H1 (cell line): ENCODE measurements around the gene SMIM35. TPM values are rescaled to one million over a fixed set of nuclear protein-coding genes. Genes with fewer than 3 reads are reported as not detected.

Experiments used
- CTCF ChIA-PET: fragments of 300-600 bp; sonication (Branson Sonifier 250); formaldehyde crosslinking; loops from one replicate; lab custom pipeline; 2021; ENCODE audit not compliant: partially characterized antibody; lab: Charles Lee
- POLR2A ChIA-PET: fragments of 300-600 bp; sonication (Branson Sonifier 250); formaldehyde crosslinking; loops from one replicate; lab custom pipeline; 2021; ENCODE audit warnings: inconsistent platforms; ENCODE audit not compliant: partially characterized antibody; lab: Charles Lee
- DNase-seq, 2 experiments: peaks; one replicate each; pipeline versions ENCODE4 v3.0.0 to v3.0.0-alpha.2; 2010 to 2022; ENCODE audit warnings: low spot score in 2 of 2, low read depth in 1 of 2, mixed read lengths in 1 of 2
- FAIRE-seq: peaks from 2 replicates; lab custom pipeline; 2011; peaks lifted over from hg19 to GRCh38; lab: Jason Lieb, UNC
- H2AFZ ChIP-seq: 2 replicates; pipeline ENCODE4 v1.8.1; 2012; ENCODE audit warnings: low read length, inconsistent platforms
- H2AK5ac ChIP-seq: 2 replicates; pipeline ENCODE4 v1.6.1; 2013; ENCODE audit warnings: low read depth, low read length
- H2BK120ac ChIP-seq: replicated peaks from 2 replicates; pipeline ENCODE3; 2013; ENCODE audit warnings: low read depth, low read length, inconsistent platforms
- H2BK12ac ChIP-seq: 2 replicates; pipeline ENCODE4 v1.6.1; 2013; ENCODE audit warnings: low read depth, low read length
- H2BK15ac ChIP-seq: 2 replicates; pipeline ENCODE4 v1.6.1; 2013; ENCODE audit warnings: low read length
- H2BK20ac ChIP-seq: 2 replicates; pipeline ENCODE4 v1.6.1; 2013; ENCODE audit warnings: low read length
- H2BK5ac ChIP-seq: 2 replicates; pipeline ENCODE4 v1.6.1; 2013; ENCODE audit warnings: low read depth, low read length
- H3K14ac ChIP-seq: 2 replicates; pipeline ENCODE4 v1.6.1; 2013; ENCODE audit warnings: inconsistent platforms; ENCODE audit not compliant: insufficient read length
- H3K18ac ChIP-seq: 2 replicates; pipeline ENCODE4 v1.6.1; 2013; ENCODE audit warnings: low read length; ENCODE audit errors: extremely low read depth
- H3K23ac ChIP-seq: 2 replicates; pipeline ENCODE4 v1.6.1; 2013; ENCODE audit warnings: inconsistent platforms; ENCODE audit not compliant: insufficient read length
- H3K23me2 ChIP-seq: 2 replicates; pipeline ENCODE4 v1.6.1; 2013; ENCODE audit warnings: low read depth, low read length
- H3K27ac ChIP-seq: 2 replicates; pipeline ENCODE4 v1.6.1; 2011; ENCODE audit warnings: low read depth, low read length, inconsistent platforms
- H3K27me3 ChIP-seq, 4 experiments: replicated peaks in 1 of 4; 1 replicate in 1 of 4; 2 replicates in 3 of 4; pipeline versions ENCODE4 v1.6.1 to v1.8.1; 2011 to 2013; ENCODE audit warnings: low read length in 3 of 4, mild to moderate bottlenecking in 3 of 4, inconsistent platforms in 2 of 4, mixed read lengths in 2 of 4, moderate library complexity in 1 of 4; ENCODE audit not compliant: control insufficient read depth in 3 of 4, insufficient read depth in 3 of 4; ENCODE audit errors: extremely low read depth in 1 of 4
- H3K36me3 ChIP-seq, 4 experiments: 2 replicates each; pipeline versions ENCODE4 v1.6.1 to v1.8.1; 2011 to 2013; ENCODE audit warnings: mild to moderate bottlenecking in 4 of 4, low read length in 3 of 4, moderate library complexity in 2 of 4, control low read depth in 1 of 4, inconsistent platforms in 1 of 4; ENCODE audit not compliant: insufficient read depth in 4 of 4, control insufficient read depth in 2 of 4
- H3K4ac ChIP-seq: replicated peaks from 2 replicates; pipeline ENCODE3; 2013; ENCODE audit warnings: low read length, low read depth, mixed read lengths, inconsistent platforms; ENCODE audit not compliant: insufficient read length
- H3K4me1 ChIP-seq, 4 experiments: replicated peaks in 1 of 4; 1 replicate in 1 of 4; 2 replicates in 3 of 4; pipeline versions ENCODE4 v1.6.1 to v1.8.1; 2011 to 2013; ENCODE audit warnings: low read length in 3 of 4, inconsistent platforms in 2 of 4, mixed read lengths in 1 of 4; ENCODE audit not compliant: insufficient read depth in 4 of 4, control insufficient read depth in 3 of 4
- H3K4me2 ChIP-seq, 2 experiments: 2 replicates each; pipeline versions ENCODE4 v1.6.1 to v1.8.1; 2011 to 2013; ENCODE audit warnings: low read depth in 2 of 2, low read length in 2 of 2, control low read depth in 1 of 2, inconsistent platforms in 1 of 2, mild to moderate bottlenecking in 1 of 2; ENCODE audit not compliant: insufficient read depth in 1 of 2
- H3K4me3 ChIP-seq, 4 experiments: fragments of 200-600, 300-600 bp in 1 of 4; sonication (generic), shearing (Covaris generic), sonication (Bioruptor Twin) in 1 of 4; 2 replicates each; pipeline versions ENCODE4 v1.5.1 to v1.8.1; 2011 to 2016; ENCODE audit warnings: low read length in 4 of 4, low read depth in 3 of 4, control low read depth in 2 of 4, inconsistent platforms in 2 of 4, mild to moderate bottlenecking in 2 of 4, mixed read lengths in 1 of 4, moderate library complexity in 1 of 4; ENCODE audit not compliant: insufficient read depth in 2 of 4; ENCODE audit errors: extremely low read depth in 1 of 4
- H3K56ac ChIP-seq: replicated peaks from 2 replicates; pipeline ENCODE3; 2013; ENCODE audit warnings: low read depth, mild to moderate bottlenecking, mixed read lengths, low read length, inconsistent platforms; ENCODE audit not compliant: insufficient read length
- H3K79me1 ChIP-seq: 2 replicates; pipeline ENCODE4 v1.6.1; 2013; ENCODE audit warnings: low read depth, low read length, control low read depth
- H3K79me2 ChIP-seq, 2 experiments: 2 replicates each; pipeline versions ENCODE4 v1.6.1 to v1.8.1; 2012 to 2013; ENCODE audit warnings: low read length in 2 of 2, mild to moderate bottlenecking in 2 of 2, inconsistent platforms in 1 of 2; ENCODE audit not compliant: insufficient read depth in 2 of 2, control insufficient read depth in 1 of 2
- H3K9ac ChIP-seq, 4 experiments: replicated peaks in 1 of 4; 1 replicate in 1 of 4; 2 replicates in 3 of 4; pipeline versions ENCODE4 v1.6.1 to v1.8.1; 2011 to 2013; ENCODE audit warnings: low read depth in 3 of 4, low read length in 3 of 4, control low read depth in 2 of 4, mild to moderate bottlenecking in 2 of 4, moderate library complexity in 2 of 4, inconsistent platforms in 1 of 4; ENCODE audit errors: extremely low read depth in 1 of 4
- H3K9me3 ChIP-seq, 2 experiments: 2 replicates each; pipeline versions ENCODE4 v1.6.1 to v1.8.1; 2012 to 2013; ENCODE audit warnings: mild to moderate bottlenecking in 2 of 2, moderate library complexity in 2 of 2, control low read depth in 1 of 2, inconsistent platforms in 1 of 2, low read depth in 1 of 2, low read length in 1 of 2, mixed read lengths in 1 of 2; ENCODE audit not compliant: insufficient read depth in 2 of 2
- H4K20me1 ChIP-seq, 2 experiments: replicated peaks in 1 of 2; 2 replicates each; pipeline versions ENCODE3 to v1.8.1; 2011 to 2013; ENCODE audit warnings: inconsistent platforms in 2 of 2, low read length in 2 of 2, mild to moderate bottlenecking in 1 of 2; ENCODE audit not compliant: insufficient read depth in 2 of 2, control insufficient read depth in 1 of 2
- H4K5ac ChIP-seq: 2 replicates; pipeline ENCODE4 v1.6.1; 2013; ENCODE audit warnings: low read length, low read depth, mixed read lengths, inconsistent platforms; ENCODE audit not compliant: insufficient read length
- H4K8ac ChIP-seq: 2 replicates; pipeline ENCODE4 v1.8.0; 2013; ENCODE audit warnings: mild to moderate bottlenecking, moderate library complexity, low read length, inconsistent platforms; ENCODE audit not compliant: insufficient read depth; ENCODE audit errors: extremely low read depth
- H4K91ac ChIP-seq: replicated peaks from 2 replicates; pipeline ENCODE3; 2013; ENCODE audit warnings: low read length, mixed read lengths, inconsistent platforms; ENCODE audit not compliant: insufficient read length
- ATF2 ChIP-seq: IDR thresholded peaks from 2 replicates; pipeline ENCODE4 v1.6.1; 2012; ENCODE audit warnings: low read length, inconsistent platforms
- BCL11A ChIP-seq, 2 experiments: IDR thresholded peaks; one replicate each; pipeline ENCODE4 v1.6.1; 2011; ENCODE audit warnings: low read depth in 2 of 2, low read length in 2 of 2, mild to moderate bottlenecking in 2 of 2
- CHD1 ChIP-seq: IDR thresholded peaks from 2 replicates; pipeline ENCODE4 v1.6.1; 2012; ENCODE audit warnings: low read depth, low read length, improper control_type of control experiment
- CTCF ChIP-seq, 3 experiments: IDR thresholded peaks; 1 replicate in 2 of 3; 2 replicates in 1 of 3; pipeline versions ENCODE4 v1.5.1 to v1.6.1; 2011; ENCODE audit warnings: low read length in 3 of 3, mild to moderate bottlenecking in 3 of 3, inconsistent platforms in 2 of 3, low read depth in 1 of 3, moderate library complexity in 1 of 3; ENCODE audit not compliant: insufficient read depth in 1 of 3; ENCODE audit errors: control extremely low read depth in 1 of 3
- EZH2 ChIP-seq: fragments of 200-600 bp; sonication (generic); IDR thresholded peaks from 2 replicates; pipeline ENCODE4 v1.7.1; 2012; ENCODE audit warnings: low read depth, mild to moderate bottlenecking, moderate library complexity, low read length, inconsistent platforms; ENCODE audit not compliant: severe bottlenecking
- JUND ChIP-seq: IDR thresholded peaks from 2 replicates; pipeline ENCODE4 v1.6.1; 2011; ENCODE audit warnings: mild to moderate bottlenecking, improper control_type of control experiment, low read length
- KDM1A ChIP-seq: fragments of 200-600, 300-600 bp; sonication (generic); IDR thresholded peaks from 2 replicates; pipeline ENCODE4 v1.7.1; 2016; ENCODE audit warnings: mild to moderate bottlenecking, low read length, borderline replicate concordance
- KDM4A ChIP-seq: IDR thresholded peaks from one replicate; pipeline ENCODE4 v1.7.1; 2012; ENCODE audit warnings: low read depth, mild to moderate bottlenecking, moderate library complexity, low read length, inconsistent platforms; ENCODE audit not compliant: severe bottlenecking
- RAD21 ChIP-seq, 2 experiments: IDR thresholded peaks in 1 of 2; conservative IDR thresholded peaks in 1 of 2; 2 replicates each; pipeline ENCODE4 v1.6.1; 2011; ENCODE audit warnings: low read depth in 2 of 2, low read length in 2 of 2, improper control_type of control experiment in 1 of 2, inconsistent platforms in 1 of 2, mild to moderate bottlenecking in 1 of 2, moderate library complexity in 1 of 2
- WGBS, 2 experiments: shearing (Covaris generic) in 1 of 2; methylation state at CpG; one replicate each; pipeline versions ENCODE4 v1.1.6 to v1.1.7; 2013 to 2015; ENCODE audit warnings: low lambda C conversion rate in 2 of 2, mixed read lengths in 2 of 2, inconsistent platforms in 1 of 2, low coverage in 1 of 2, missing lambda C conversion rate in 1 of 2; ENCODE audit not compliant: insufficient replicate concordance in 2 of 2, insufficient coverage in 1 of 2, insufficient read length in 1 of 2; ENCODE audit errors: extremely low coverage in 1 of 2, missing lambda C conversion rate in 1 of 2; 5-methylcytosine and 5-hydroxymethylcytosine counted together
- polyA plus RNA-seq, 7 experiments: library from polyadenylated mRNA; depleted of rRNA in 3 of 7; stranded (reverse) in 5 of 7; unstranded in 2 of 7; fragments of >200 nt in 5 of 7; fragments of 200-250 nt in 2 of 7; gene quantifications; 1 replicate in 5 of 7; 2 replicates in 1 of 7; 4 replicates in 1 of 7; pipeline versions ENCODE4 v1.2.1 to v1.2.3, GENCODE V29; 2011 to 2013; ENCODE audit warnings: missing spikeins in 2 of 7, mixed read lengths in 2 of 7
- total RNA-seq: library from RNA; stranded (reverse); fragmentation: NEBNext Ultra II Directional; extraction: Animal tissue kit (Norgen Biotek cat#: 25700); gene quantifications from 2 replicates; pipeline ENCODE4 v1.2.1, GENCODE V29; 2021

Gene SMIM35
- total and polyA plus RNA-seq, 2 of the 8 experiments (the other 6 are each of a cell fraction or from before 2014, with no cell fraction given): not detected

- Histone ChIP-seq H4K20me1 (no peaks in the 10 kb centered on the region), H4K91ac (no peak overlapping the region), H3K9me3 (no peaks in the 10 kb centered on the region), H2AK5ac (no peak overlapping the region), H3K18ac (no peak overlapping the region), H3K79me1 (no peaks in the 10 kb centered on the region), H3K23me2 (no peaks in the 10 kb centered on the region), H4K5ac (no peak overlapping the region), H3K4me1 (no peaks in the 10 kb centered on the region), H3K27me3 (no peaks in the 10 kb centered on the region), H2BK12ac (no peak overlapping the region), H3K9ac (no peak overlapping the region), H2BK5ac (no peak overlapping the region), H2BK15ac (no peak overlapping the region), H3K56ac (no peak overlapping the region), H3K23ac (no peak overlapping the region), H2BK20ac (no peak overlapping the region), H3K4me3 (no peak overlapping the region), H2BK120ac (no peak overlapping the region), H3K27ac (no peak overlapping the region), H2AFZ (no peak overlapping the region), H3K4ac (no peak overlapping the region), H3K14ac (no peak overlapping the region), H3K4me2 (no peak overlapping the region), H3K79me2 (no peaks in the 10 kb centered on the region), H4K8ac (no peak overlapping the region), H3K36me3 (no peaks in the 10 kb centered on the region)
- POLR2A ChIA-PET: no interaction called here
- CTCF ChIA-PET: interaction anchor here (0.6 to 1.0 kb wide), 2 partner anchors 29 to 213 kb away, joined by 4 read pairs; partner anchors contain the start of gene SCN2B
- WGBS, 2 experiments: 89% methylated on average over 3 of the region's 3 CpGs; no CpG with 5 or more reads in 1 of the 2 experiments
- FAIRE-seq: no peak
- no peak for DNase-seq
- TF ChIP-seq JUND (no peak), ATF2 (no peak), KDM1A (no peak), KDM4A (no peak), RAD21 (IDR thresholded peaks at IDR 0.05 in 1 of 2, conservative IDR thresholded peaks at IDR 0.05 in 1 of 2; ENCODE audit: low read depth in 2 of 2, low read length in 2 of 2) (no peak), BCL11A (IDR thresholded peaks at IDR 0.05; ENCODE audit: low read depth in 2 of 2, low read length in 2 of 2) (no peak), CHD1 (no peak), EZH2 (no peak), CTCF (IDR thresholded peaks at IDR 0.05; ENCODE audit: control extremely low read depth in 1 of 3, insufficient read depth in 1 of 3, low read depth in 1 of 3, low read length in 3 of 3) (no peak)
Observed at GRCh38 chr11:117962826-117963225, 123.9 kb downstream of the SMIM35 start.
